CD8-positive, alpha-beta memory T cell (primary cell): Measurements from ENCODE around the gene PLA2G5. TPM values are rescaled to one million over a fixed set of nuclear protein-coding genes. Genes with fewer than 3 reads are reported as not detected.
"Not testable (repeated sequence)": the region's sequence is repeated elsewhere in the genome, so short reads cannot be mapped to it uniquely, and the experiment has no call there.

Source experiments
- CTCF ChIA-PET: fragments of 350-600 bp; sonication (Branson Sonifier 250); formaldehyde crosslinking; loops from one replicate; lab custom pipeline; 2021; ENCODE audit warnings: antibody characterized with exemption; lab: Charles Lee
- POLR2A ChIA-PET: fragments of 350-600 bp; sonication (Branson Sonifier 250); formaldehyde crosslinking; loops from one replicate; lab custom pipeline; 2021; ENCODE audit warnings: antibody characterized with exemption; lab: Charles Lee
- DNase-seq, 5 donors: peaks; one replicate each; pipeline versions ENCODE4 v3.0.0 to v3.0.0-alpha.2; 2020 to 2022; ENCODE audit warnings: mixed read lengths in 1 of 5
- H3K27ac ChIP-seq: one replicate; pipeline ENCODE4 v1.7.0; 2013; ENCODE audit warnings: low read depth, mild to moderate bottlenecking, low read length, moderate library complexity
- H3K27me3 ChIP-seq: 2 replicates; pipeline ENCODE4 v1.7.0; 2013; ENCODE audit warnings: low read length, mild to moderate bottlenecking; ENCODE audit not compliant: insufficient read depth, poor library complexity, severe bottlenecking
- H3K36me3 ChIP-seq: 2 replicates; pipeline ENCODE4 v1.7.0; 2013; ENCODE audit warnings: mild to moderate bottlenecking, low read length, moderate library complexity; ENCODE audit not compliant: insufficient read depth
- H3K4me1 ChIP-seq: 2 replicates; pipeline ENCODE4 v1.7.0; 2013; ENCODE audit warnings: mild to moderate bottlenecking, low read length, moderate library complexity; ENCODE audit not compliant: insufficient read depth
- H3K4me3 ChIP-seq: 2 replicates; pipeline ENCODE4 v1.7.0; 2013; ENCODE audit warnings: mild to moderate bottlenecking, low read length
- H3K9me3 ChIP-seq: 2 replicates; pipeline ENCODE4 v1.7.0; 2013; ENCODE audit warnings: mild to moderate bottlenecking, low read length
- H3K27ac Mint-ChIP-seq, 8 donors: one replicate each; pipeline ENCODE4 v1.8.0; 2020 to 2021; ENCODE audit warnings: mixed read lengths in 8 of 8, mild to moderate bottlenecking in 6 of 8, inconsistent platforms in 3 of 8, moderate library complexity in 3 of 8
- H3K27me3 Mint-ChIP-seq, 2 donors: one replicate each; pipeline ENCODE4 v1.8.0; 2020 to 2021; ENCODE audit warnings: mixed read lengths in 2 of 2, mild to moderate bottlenecking in 1 of 2, moderate library complexity in 1 of 2
- H3K36me3 Mint-ChIP-seq, 3 donors: one replicate each; pipeline ENCODE4 v1.8.0; 2020 to 2021; ENCODE audit warnings: mixed read lengths in 3 of 3, inconsistent platforms in 1 of 3, mild to moderate bottlenecking in 1 of 3
- H3K4me1 Mint-ChIP-seq, 3 donors: one replicate each; pipeline ENCODE4 v1.8.0; 2020 to 2021; ENCODE audit warnings: mixed read lengths in 3 of 3, inconsistent platforms in 1 of 3, mild to moderate bottlenecking in 1 of 3
- H3K4me3 Mint-ChIP-seq, 7 donors: one replicate each; pipeline ENCODE4 v1.8.0; 2020 to 2021; ENCODE audit warnings: mixed read lengths in 7 of 7, mild to moderate bottlenecking in 6 of 7, moderate library complexity in 4 of 7, inconsistent platforms in 2 of 7
- H3K9me3 Mint-ChIP-seq, 5 donors: one replicate each; pipeline ENCODE4 v1.8.0; 2020 to 2022; ENCODE audit warnings: mixed read lengths in 5 of 5, mild to moderate bottlenecking in 3 of 5, moderate library complexity in 2 of 5, inconsistent platforms in 1 of 5
- polyA plus RNA-seq: library from polyadenylated mRNA; unstranded; fragments of 300-500 nt; fragmentation: Illumina TruSeq; gene quantifications from one replicate; pipeline ENCODE4 v1.2.3, GENCODE V29; 2021
- total RNA-seq, 2 experiments: library from RNA; stranded (reverse); gene quantifications; one replicate each; pipeline ENCODE4 v1.2.3, GENCODE V29; 2021

The PLA2G5 gene
- total and polyA plus RNA-seq, 3 experiments from 2014 or later, result not detected

- peaks cover 0 to 39% (median 0%) of the 10 kb centered on the region in 3 donors for H3K36me3 Mint-ChIP-seq
- H3K27me3 ChIP-seq, result no peaks in the 10 kb centered on the region
Measured at GRCh38 chr1:20033420-20033819, 36.6 kb upstream of the PLA2G5 start.

GRCh38 chr1:20035114-20035513, 34.9 kb upstream of the PLA2G5 start:
- Mint-ChIP-seq H3K4me3 (no peak overlapping the region), H3K9me3 (peaks cover 23 to 34% (median 31%) of the 10 kb centered on the region in 5 donors), H3K4me1 (peaks cover 15 to 22% (median 15%) of the 10 kb centered on the region in 3 donors), H3K27me3 (peaks cover 6 to 19% of the 10 kb centered on the region in 2 donors), H3K27ac (peak overlapping the region in 1 of 8 donors; percentile 75), H3K36me3 (peaks cover 0 to 35% (median 0%) of the 10 kb centered on the region in 3 donors)
- no peak for DNase-seq
- no peak overlapping the region for H3K4me3 ChIP-seq
- no peaks in the 10 kb centered on the region for H3K9me3 ChIP-seq
- peaks cover 9% of the 10 kb centered on the region for H3K4me1 ChIP-seq
- H3K27me3 ChIP-seq, result no peaks in the 10 kb centered on the region
- no peaks in the 10 kb centered on the region for H3K36me3 ChIP-seq
- ChIA-PET CTCF (no interaction called here), POLR2A (no interaction called here)
- no peak overlapping the region for H3K27ac ChIP-seq

More at GRCh38 chr1:20033420-20033819, 36.6 kb upstream of the PLA2G5 start:
- DNase-seq, result no peak
- H3K27me3 Mint-ChIP-seq, result peaks cover 14 to 23% of the 10 kb centered on the region in 2 donors
- ChIA-PET CTCF (no interaction called here), POLR2A (no interaction called here)
- Histone ChIP-seq H3K9me3 (no peaks in the 10 kb centered on the region), H3K36me3 (no peaks in the 10 kb centered on the region), H3K4me3 (no peak overlapping the region), H3K27ac (no peak overlapping the region), H3K4me1 (peaks cover 9% of the 10 kb centered on the region)
- H3K4me3 Mint-ChIP-seq, result no peak overlapping the region
- no peak overlapping the region for H3K27ac Mint-ChIP-seq
- peaks cover 13 to 15% (median 13%) of the 10 kb centered on the region in 3 donors for H3K4me1 Mint-ChIP-seq
- H3K9me3 Mint-ChIP-seq, result peaks cover 23 to 34% (median 31%) of the 10 kb centered on the region in 5 donors

- POLR2A ChIA-PET, result no interaction called here
Measured at GRCh38 chr1:20037877-20038276, 32.1 kb upstream of the PLA2G5 start.

GRCh38 chr1:20047096-20047495, 22.9 kb upstream of the PLA2G5 start:
- H3K36me3 Mint-ChIP-seq, result peaks cover 0 to 18% (median 1%) of the 10 kb centered on the region in 3 donors
- H3K4me1 ChIP-seq, result no peaks in the 10 kb centered on the region
- H3K9me3 Mint-ChIP-seq, result peaks cover 0 to 14% (median 12%) of the 10 kb centered on the region in 5 donors
- peaks cover 8% of the 10 kb centered on the region for H3K9me3 ChIP-seq
- H3K4me3 ChIP-seq, result no peak overlapping the region
- no peak for DNase-seq
- ChIA-PET POLR2A (no interaction called here), CTCF (no interaction called here)
- H3K27ac ChIP-seq, result no peak overlapping the region
- H3K27ac Mint-ChIP-seq, result no peak overlapping the region
- no peaks in the 10 kb centered on the region for H3K4me1 Mint-ChIP-seq
- H3K27me3 ChIP-seq, result no peaks in the 10 kb centered on the region
- no peaks in the 10 kb centered on the region for H3K36me3 ChIP-seq
- peaks cover 0 to 3% of the 10 kb centered on the region in 2 donors for H3K27me3 Mint-ChIP-seq
- H3K4me3 Mint-ChIP-seq, result no peak overlapping the region

More at GRCh38 chr1:20037877-20038276, 32.1 kb upstream of the PLA2G5 start:
- Histone ChIP-seq H3K27me3 (no peaks in the 10 kb centered on the region), H3K27ac (no peak overlapping the region), H3K9me3 (no peaks in the 10 kb centered on the region), H3K4me1 (peaks cover 9% of the 10 kb centered on the region), H3K36me3 (no peaks in the 10 kb centered on the region), H3K4me3 (no peak overlapping the region)
- CTCF ChIA-PET, result no interaction called here
- H3K4me3 Mint-ChIP-seq, result peak overlapping the region in 2 of 7 donors; percentile 15 to 29
- peaks cover 15 to 22% (median 15%) of the 10 kb centered on the region in 3 donors for H3K4me1 Mint-ChIP-seq
- peak overlapping the region in 3 of 8 donors; percentile 11 to 51 (median 37) for H3K27ac Mint-ChIP-seq
- peaks cover 23 to 34% (median 31%) of the 10 kb centered on the region in 5 donors for H3K9me3 Mint-ChIP-seq
- H3K27me3 Mint-ChIP-seq, result peaks cover 6 to 18% of the 10 kb centered on the region in 2 donors
- H3K36me3 Mint-ChIP-seq, result peaks cover 0 to 35% (median 0%) of the 10 kb centered on the region in 3 donors
- no peak for DNase-seq

- no peak for DNase-seq
- H3K27ac ChIP-seq, result no peak overlapping the region
- Mint-ChIP-seq H3K9me3 (peaks cover 0 to 24% (median 20%) of the 10 kb centered on the region in 5 donors), H3K4me1 (no peaks in the 10 kb centered on the region), H3K36me3 (peaks cover 0 to 31% (median 1%) of the 10 kb centered on the region in 3 donors), H3K27ac (peak overlapping the region in 1 of 8 donors; percentile 16), H3K27me3 (peaks cover 2 to 3% of the 10 kb centered on the region in 2 donors), H3K4me3 (no peak overlapping the region)
- no peaks in the 10 kb centered on the region for H3K27me3 ChIP-seq
- no peaks in the 10 kb centered on the region for H3K36me3 ChIP-seq
- CTCF ChIA-PET, result interaction anchor here (0.6 kb wide), 1 partner anchor 865 kb away, joined by 4 read pairs; no protein-coding TSS in a partner anchor
- peaks cover 8% of the 10 kb centered on the region for H3K9me3 ChIP-seq
- H3K4me1 ChIP-seq, result no peaks in the 10 kb centered on the region
- no peak overlapping the region for H3K4me3 ChIP-seq
- POLR2A ChIA-PET, result no interaction called here
Measured at GRCh38 chr1:20048563-20048962, 21.4 kb upstream of the PLA2G5 start.

GRCh38 chr1:20049056-20049798, 20.8 kb upstream of the PLA2G5 start:
- H3K4me1 Mint-ChIP-seq, H3K27me3 ChIP-seq, DNase-seq, H3K4me1 ChIP-seq, H3K36me3 ChIP-seq, H3K27ac ChIP-seq, H3K9me3 ChIP-seq, POLR2A ChIA-PET, H3K4me3 Mint-ChIP-seq, H3K27me3 Mint-ChIP-seq, H3K4me3 ChIP-seq: not testable (repeated sequence)
- peaks cover 0 to 25% (median 20%) of the 10 kb centered on the region in 5 donors for H3K9me3 Mint-ChIP-seq
- H3K27ac Mint-ChIP-seq, result peak overlapping the region in 1 of 8 donors; percentile 16
- H3K36me3 Mint-ChIP-seq, result peaks cover 0 to 32% (median 1%) of the 10 kb centered on the region in 3 donors
- CTCF ChIA-PET, result interaction anchor here (0.6 kb wide), 1 partner anchor 864 kb away, joined by 4 read pairs; no protein-coding TSS in a partner anchor

- H3K36me3 Mint-ChIP-seq, result peaks cover 0 to 32% (median under 1%) of the 10 kb centered on the region in 3 donors
- Histone ChIP-seq H3K4me1 (no peaks in the 10 kb centered on the region), H3K36me3 (no peaks in the 10 kb centered on the region), H3K4me3 (no peak overlapping the region), H3K9me3 (peaks cover 8% of the 10 kb centered on the region), H3K27ac (no peak overlapping the region), H3K27me3 (no peaks in the 10 kb centered on the region)
- ChIA-PET CTCF (no interaction called here), POLR2A (no interaction called here)
- H3K9me3 Mint-ChIP-seq, result peaks cover 0 to 25% (median 20%) of the 10 kb centered on the region in 5 donors
- H3K27me3 Mint-ChIP-seq, result peaks cover 5 to 13% of the 10 kb centered on the region in 2 donors
- no peak overlapping the region for H3K4me3 Mint-ChIP-seq
- no peaks in the 10 kb centered on the region for H3K4me1 Mint-ChIP-seq
- H3K27ac Mint-ChIP-seq, result no peak overlapping the region
- no peak for DNase-seq
Measured at GRCh38 chr1:20051218-20051829, 18.7 kb upstream of the PLA2G5 start.

GRCh38 chr1:20052386-20052785, 17.6 kb upstream of the PLA2G5 start:
- no peaks in the 10 kb centered on the region for H3K4me1 Mint-ChIP-seq
- CTCF ChIA-PET, result no interaction called here

More at GRCh38 chr1:20052386-20052785, 17.6 kb upstream of the PLA2G5 start:
- Histone ChIP-seq H3K9me3 (peaks cover 8% of the 10 kb centered on the region), H3K27ac (no peak overlapping the region), H3K4me3 (no peak overlapping the region), H3K36me3 (no peaks in the 10 kb centered on the region), H3K27me3 (no peaks in the 10 kb centered on the region), H3K4me1 (no peaks in the 10 kb centered on the region)
- peaks cover 0 to 32% (median 0%) of the 10 kb centered on the region in 3 donors for H3K36me3 Mint-ChIP-seq
- H3K9me3 Mint-ChIP-seq, result peaks cover 0 to 25% (median 20%) of the 10 kb centered on the region in 5 donors
- no peak overlapping the region for H3K27ac Mint-ChIP-seq
- H3K4me3 Mint-ChIP-seq, result no peak overlapping the region
- peaks cover 5 to 11% of the 10 kb centered on the region in 2 donors for H3K27me3 Mint-ChIP-seq
- no peak for DNase-seq
- POLR2A ChIA-PET, result no interaction called here
